Measurements from ENCODE around the gene NF1.

- no peak for TF ChIP-seq CTCF (IDR thresholded peaks at IDR 0.05; ENCODE audit: low read depth, low read length)
- no peak for TF ChIP-seq POLR2A (IDR thresholded peaks at IDR 0.05; ENCODE audit: extremely low read depth, insufficient read length)
- TF ChIP-seq MAX (IDR thresholded peaks at IDR 0.05; ENCODE audit: low read depth, low read length), result no peak
These were observed 76.9 kb downstream of the NF1 start for GRCh38 chr17:31171701-31172100.

All from NB4 (cell line).